GM18505 (cell line): Measurements from ENCODE around the gene CFDP1.
A peak's percentile ranks its signal among the peaks of the same experiment; 100 is the strongest.

Experiments used
- ATAC-seq: cut with Tn5 transposase; IDR thresholded peaks from one replicate; pipeline ENCODE4 v1.9.1; 2021; ENCODE audit not compliant: unreplicated experiment
- POLR2A ChIP-seq: IDR thresholded peaks from 4 replicates; pipeline ENCODE4 v1.6.1; 2011; ENCODE audit warnings: borderline replicate concordance; ENCODE audit not compliant: insufficient read depth, insufficient read length; ENCODE audit errors: extremely low read depth

CFDP1 gene

DNA sequence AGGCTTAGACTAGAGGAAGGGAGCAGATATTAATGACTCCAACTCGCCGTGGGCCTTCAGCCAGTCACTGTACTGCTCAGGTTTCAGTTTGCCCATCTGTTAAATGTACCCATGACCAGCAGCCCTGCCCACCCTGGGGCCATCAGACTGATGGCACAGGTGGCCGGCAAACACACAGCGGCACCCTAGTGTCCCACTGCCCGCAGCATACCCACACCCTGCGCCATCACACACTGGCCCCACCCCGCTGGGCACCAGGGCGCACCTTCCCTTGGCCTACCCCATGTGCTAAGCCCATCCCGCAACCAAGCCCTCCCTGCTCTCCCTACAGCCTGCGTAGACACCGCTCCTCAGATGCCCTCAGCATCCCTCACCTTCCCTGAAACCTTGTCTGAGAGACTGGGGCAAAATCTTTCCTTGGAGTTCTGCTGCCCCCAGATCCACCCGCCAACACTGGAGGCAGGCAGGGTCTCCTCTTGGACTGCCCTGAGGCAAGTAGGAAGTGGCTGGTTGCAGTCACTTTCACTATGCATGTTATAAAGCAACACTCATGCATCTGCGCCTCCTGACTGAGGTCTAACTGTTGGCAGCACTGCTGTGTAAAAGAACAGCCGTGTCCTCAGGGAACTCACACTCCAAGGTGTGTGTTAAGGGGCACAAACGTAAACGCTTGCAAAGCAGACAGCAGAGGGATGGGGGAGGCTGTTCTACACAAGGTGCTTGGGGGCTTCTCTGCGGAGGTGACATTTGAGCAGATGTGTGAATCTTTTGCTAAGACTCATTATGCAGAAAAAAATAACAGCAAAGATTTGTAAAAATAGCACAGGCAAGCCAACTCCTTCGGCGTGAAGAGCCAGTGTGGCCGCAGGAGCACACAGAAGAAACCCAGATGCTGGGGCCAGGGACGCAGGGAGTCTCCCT is 175.2 kb downstream of the CFDP1 start:
- TF ChIP-seq POLR2A: no peak
- no peak for ATAC-seq

GRCh38 chr16:75256696-75257343 is 176.5 kb downstream of the CFDP1 start:
- no peak for ATAC-seq

GRCh38 chr16:75256059-75256571 is 177.2 kb downstream of the CFDP1 start:
- no peak for TF ChIP-seq POLR2A
- ATAC-seq: no peak

More at GRCh38 chr16:75256696-75257343, 176.5 kb downstream of the CFDP1 start:
- no peak for TF ChIP-seq POLR2A

- ATAC-seq: no peak
- no peak for TF ChIP-seq POLR2A
These were observed 178.9 kb downstream of the CFDP1 start for GRCh38 chr16:75254359-75254837.

DNA sequence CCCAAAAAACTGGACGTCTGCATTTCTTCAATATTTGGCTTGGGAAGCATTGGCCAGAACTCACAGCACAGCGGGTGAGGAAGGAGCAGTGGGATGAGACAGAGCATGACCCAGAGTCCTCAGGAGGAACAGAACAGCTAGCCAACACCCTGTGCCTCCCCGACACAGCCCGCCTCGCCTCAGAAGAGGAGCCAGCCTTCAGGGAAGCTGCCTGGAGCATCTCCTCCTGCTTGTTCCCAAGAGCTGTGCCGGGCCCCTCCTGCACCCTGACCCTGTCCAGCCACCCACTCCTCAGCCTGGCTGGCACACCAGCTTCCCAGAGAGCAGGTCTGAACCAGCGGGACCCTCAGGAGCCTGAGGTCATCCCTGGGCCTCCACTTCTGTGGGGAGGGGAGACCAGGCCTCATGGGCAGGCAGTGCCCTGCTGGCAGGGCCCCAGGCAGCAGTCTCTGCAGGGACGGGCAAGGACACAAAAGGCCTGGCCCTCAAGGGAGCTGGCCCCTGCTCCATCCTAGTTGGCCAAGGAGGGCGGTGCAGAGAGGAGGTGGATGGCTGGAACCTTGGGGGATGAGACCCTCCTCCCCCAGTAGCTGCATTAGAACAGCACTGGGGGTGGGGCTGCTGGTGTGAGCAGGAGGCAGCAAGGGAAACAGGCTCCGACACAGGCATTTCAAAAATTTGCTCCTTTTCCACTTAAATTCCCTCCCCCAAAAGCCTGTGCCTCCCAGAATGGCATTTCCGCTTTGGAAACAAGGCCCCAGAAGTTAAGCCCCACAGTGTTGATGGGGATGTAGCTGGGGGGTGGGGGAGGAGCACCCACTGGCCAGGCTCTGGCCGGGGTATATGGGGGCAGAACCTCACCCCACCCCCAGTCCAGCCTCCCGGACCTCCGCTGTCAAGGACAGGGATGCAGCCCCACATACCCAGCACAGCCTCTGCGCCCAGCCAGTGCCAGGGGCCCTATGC is 180.1 kb downstream of the CFDP1 start:
- ATAC-seq: no peak
- TF ChIP-seq POLR2A: no peak

DNA sequence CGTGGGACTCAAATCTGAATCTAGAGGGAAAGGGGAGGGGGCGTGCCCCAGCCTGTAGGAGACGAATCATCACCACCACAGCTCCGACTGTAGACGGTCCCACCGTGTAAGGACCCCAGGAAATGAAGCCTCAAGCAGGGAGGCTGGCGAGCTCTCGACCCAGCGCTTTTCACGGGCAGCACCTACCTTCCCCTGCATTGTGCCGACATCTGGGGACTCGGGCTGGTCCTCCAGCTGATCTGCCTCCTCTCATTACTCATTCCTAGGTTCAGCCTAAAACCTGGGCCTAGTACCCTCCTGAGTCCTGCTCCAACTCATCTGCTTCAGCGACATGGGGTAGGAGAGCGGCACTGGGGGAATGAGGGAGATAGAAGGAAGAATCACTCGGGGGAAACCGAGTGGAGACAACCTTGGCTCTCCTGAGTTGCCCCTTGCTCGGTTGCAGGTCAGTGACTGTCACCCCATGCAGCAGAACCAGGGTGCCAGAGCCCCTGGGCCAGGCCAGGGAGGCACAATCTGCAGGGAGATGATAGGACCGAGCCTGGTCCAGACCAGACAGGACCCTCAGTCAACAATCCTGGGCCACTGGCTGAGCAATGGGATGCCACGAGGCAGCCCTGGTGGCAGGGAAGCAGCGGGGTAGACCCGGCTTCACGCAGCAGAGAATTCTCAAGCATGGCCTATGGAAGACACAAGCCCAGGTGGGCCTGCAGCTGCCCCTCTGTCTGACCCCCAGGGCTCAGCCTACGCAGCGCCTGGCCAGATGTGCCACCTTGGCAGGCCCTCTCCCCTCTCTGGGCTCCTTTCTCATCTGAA is 181.0 kb downstream of the CFDP1 start:
- ATAC-seq: no peak
- TF ChIP-seq POLR2A: no peak

DNA sequence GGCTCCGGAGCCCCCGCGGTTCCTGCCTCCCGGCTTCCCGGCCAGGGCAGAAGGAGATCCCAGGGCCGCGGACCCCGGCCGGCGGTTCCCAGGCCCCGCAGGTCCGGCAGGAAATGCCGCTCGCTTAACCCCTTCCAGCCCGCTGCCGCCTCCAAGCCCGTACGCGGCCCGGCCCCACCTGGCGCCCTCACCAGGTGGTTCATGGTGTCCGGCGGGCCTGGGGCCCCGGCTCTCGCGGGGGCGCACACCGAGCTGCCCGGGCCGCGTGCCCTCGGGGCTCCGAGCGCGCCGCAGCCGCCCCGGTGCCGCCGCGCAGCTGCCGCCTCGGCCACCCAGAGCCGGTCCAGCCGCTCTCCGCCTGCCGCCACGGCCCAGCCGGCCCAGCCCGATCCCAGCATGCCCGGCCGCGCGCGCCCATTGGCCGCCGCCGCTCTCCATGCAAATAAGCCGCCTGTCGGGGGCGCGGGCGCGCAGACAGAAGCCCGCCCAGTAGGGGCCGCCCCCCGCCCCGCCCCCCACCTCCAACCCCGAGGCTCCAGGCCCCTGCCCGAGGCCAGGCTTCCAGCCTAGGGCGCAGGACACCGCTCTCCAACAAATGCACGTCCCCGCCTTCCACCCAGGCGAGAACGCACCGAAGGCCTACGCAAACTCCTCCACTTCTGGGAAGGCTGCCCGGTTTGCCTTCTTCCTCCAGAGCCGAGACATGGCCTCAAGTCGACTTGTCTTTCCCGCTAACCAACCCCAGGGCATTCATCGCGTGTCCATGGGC is 181.8 kb downstream of the CFDP1 start, which contains the start of gene BCAR1:
Gene BCAR1 (minus strand): TSS at position 345 of the 769 bp plus-strand sequence. CDS start 142 bp downstream, at position 203.
- peak; percentile 81 for ATAC-seq
- peak; percentile 49 for TF ChIP-seq POLR2A

DNA sequence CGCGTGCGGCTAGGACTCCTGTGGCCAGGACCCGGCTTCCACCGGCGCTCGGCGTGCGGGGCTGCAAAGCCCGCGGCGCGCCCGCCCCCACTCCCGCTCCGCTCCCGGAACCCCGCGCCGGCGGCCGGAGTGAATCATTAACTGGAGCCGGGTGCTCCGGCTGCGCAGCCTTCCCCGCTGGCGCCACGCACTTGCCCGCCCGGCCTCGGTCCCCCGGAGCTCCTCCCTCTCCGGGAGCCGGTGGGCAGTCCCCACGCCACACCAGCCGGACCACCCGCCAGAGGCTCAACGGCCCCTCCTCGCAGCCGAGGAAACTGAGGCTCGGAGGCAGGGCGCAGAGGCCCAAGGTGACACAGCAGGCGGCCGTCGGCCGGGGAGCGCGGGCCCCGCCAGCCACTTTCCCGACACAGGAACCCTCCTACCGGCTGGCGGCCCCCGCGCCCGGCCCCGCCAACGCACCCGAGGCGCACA is 182.5 kb downstream of the CFDP1 start:
- no peak for TF ChIP-seq POLR2A
- ATAC-seq: peak; percentile 33

DNA sequence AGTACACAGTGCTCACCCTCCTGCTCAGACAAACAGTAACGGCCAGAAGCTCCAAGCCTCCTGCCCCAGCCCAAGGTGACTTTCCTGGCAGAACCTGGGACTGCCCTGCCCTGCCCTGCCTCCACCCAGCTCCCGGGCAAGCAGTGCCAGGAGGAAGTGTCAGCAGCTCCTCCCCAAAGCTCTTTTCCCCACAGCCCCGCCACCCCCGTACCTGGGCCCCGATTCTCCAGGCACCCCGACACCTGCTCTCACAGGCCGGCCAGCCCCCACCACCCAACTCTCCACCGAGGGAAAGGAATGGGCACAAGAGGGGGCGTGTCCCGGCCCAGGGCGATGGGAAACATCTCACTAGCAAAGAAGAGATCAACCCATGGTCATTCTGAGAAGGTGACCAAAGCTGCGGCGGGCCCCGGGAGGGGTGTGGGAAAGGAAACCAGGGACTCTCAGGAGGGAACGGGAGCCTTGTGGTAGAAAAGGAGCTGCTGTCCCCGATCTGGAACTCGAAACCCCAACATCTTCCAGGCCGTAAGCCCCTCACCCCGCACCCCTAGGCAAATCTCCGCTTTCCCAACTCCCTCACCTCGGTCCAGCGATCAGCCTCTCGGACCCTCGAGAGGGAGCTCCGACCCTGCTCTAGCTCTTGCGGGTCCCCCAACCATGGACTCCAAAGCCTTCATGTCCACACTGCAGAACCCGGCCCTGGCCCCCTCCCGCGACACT is 183.1 kb downstream of the CFDP1 start:
- TF ChIP-seq POLR2A: no peak
- no peak for ATAC-seq

GRCh38 chr16:75249441-75249840 is 183.9 kb downstream of the CFDP1 start:
- TF ChIP-seq POLR2A: no peak
- ATAC-seq: no peak

DNA sequence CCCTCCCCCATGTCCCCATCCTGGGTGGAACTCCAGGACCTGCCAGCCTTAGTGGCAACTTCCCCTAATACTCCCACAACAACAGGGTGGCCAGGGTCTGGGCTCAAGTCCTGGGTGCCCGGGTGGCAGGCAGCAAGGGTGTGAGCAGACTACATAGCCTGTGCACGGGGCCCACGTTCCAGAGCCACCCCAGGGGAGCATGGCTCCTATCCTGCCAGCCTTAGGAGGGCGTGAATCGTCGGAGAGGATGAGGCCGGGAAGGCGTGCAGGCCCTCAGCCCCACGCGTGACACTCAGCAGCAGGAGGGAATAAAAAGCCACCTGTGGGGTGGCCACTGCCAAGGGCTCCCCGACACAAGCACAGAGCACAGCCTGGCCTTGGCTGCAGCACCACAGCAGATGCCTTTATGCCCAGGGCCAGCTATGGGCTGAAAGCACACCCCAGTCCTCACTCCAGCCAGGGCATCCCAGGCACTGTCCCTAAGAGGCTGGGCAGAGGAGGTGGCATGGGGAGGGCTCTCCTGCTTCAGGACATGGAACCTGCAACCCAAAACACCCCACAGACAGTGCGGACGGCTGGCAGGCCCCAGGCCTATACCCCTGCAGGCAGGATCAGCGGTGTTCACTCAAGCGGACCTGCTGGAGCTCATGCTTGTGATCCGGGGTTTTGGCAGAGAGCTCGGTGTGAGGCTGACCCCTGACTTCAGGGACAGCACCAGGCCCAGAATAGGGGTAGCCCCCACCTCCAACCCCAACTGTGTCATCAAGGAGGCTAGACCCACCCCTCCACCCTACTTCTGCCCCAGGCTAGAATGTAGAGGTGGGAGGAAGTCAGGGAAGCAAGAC is 184.5 kb downstream of the CFDP1 start:
- no peak for TF ChIP-seq POLR2A
- ATAC-seq: no peak
